Breast epithelium (tissue), 4 donors: ENCODE results near the gene CHPF. TPM values are rescaled to one million over a fixed set of nuclear protein-coding genes. Genes with fewer than 3 reads are reported as not detected.

Experiments used
- DNase-seq, 2 donors: peaks; one replicate each; pipeline ENCODE4 v3.0.0-alpha.2; 2019; ENCODE audit warnings: low spot score in 2 of 2
- H3K27ac ChIP-seq, 2 donors: fragments of 200-600 bp; sonication (generic) in 1 of 2; one replicate each; pipeline ENCODE4 v1.5.1; 2016 to 2019; ENCODE audit warnings: mild to moderate bottlenecking in 1 of 2
- H3K27me3 ChIP-seq, 2 donors: fragments of 200-600 bp; sonication (generic) in 1 of 2; one replicate each; pipeline versions ENCODE4 v1.5.1 to v1.6.0; 2017 to 2019; ENCODE audit warnings: control low read depth in 1 of 2, mild to moderate bottlenecking in 1 of 2
- H3K36me3 ChIP-seq: fragments of 200-600 bp; one replicate; pipeline ENCODE4 v1.5.1; 2019
- H3K4me1 ChIP-seq, 2 donors: fragments of 200-600 bp; sonication (generic); one replicate each; pipeline ENCODE4 v1.5.1; 2016 to 2019; ENCODE audit warnings: control low read depth in 1 of 2
- H3K4me3 ChIP-seq, 3 donors: fragments of 200-600 bp; sonication (generic); 1 replicate in 2 of 3; 2 replicates in 1 of 3; pipeline ENCODE4 v1.5.1; 2016 to 2019; ENCODE audit warnings: mild to moderate bottlenecking in 3 of 3, moderate library complexity in 2 of 3
- H3K9me3 ChIP-seq, 2 donors: fragments of 200-600 bp; sonication (generic) in 1 of 2; one replicate each; pipeline ENCODE4 v1.5.1; 2016 to 2019; ENCODE audit warnings: control low read depth in 1 of 2
- CTCF ChIP-seq, 3 donors: fragments of 450-650 bp; IDR thresholded peaks; one replicate each; pipeline ENCODE4 v1.5.1; 2016 to 2017; ENCODE audit warnings: antibody characterized with exemption in 3 of 3, mild to moderate bottlenecking in 3 of 3, moderate library complexity in 3 of 3
- POLR2A ChIP-seq: fragments of 450-650 bp; IDR thresholded peaks from one replicate; pipeline ENCODE4 v1.6.1; 2016; ENCODE audit warnings: antibody characterized with exemption, mild to moderate bottlenecking, moderate library complexity
- POLR2AphosphoS5 ChIP-seq, 3 donors: sonication (generic); formaldehyde crosslinking; IDR thresholded peaks; one replicate each; pipeline ENCODE4 v1.6.1; 2017; ENCODE audit warnings: antibody characterized with exemption in 3 of 3
- intact Hi-C: fragments of 100-400 bp; cut with DNase I; formaldehyde crosslinking; loops from one replicate; pipeline ENCODE4 v1.15.1; 2023; ENCODE audit warnings: low total_unique reads
- total RNA-seq, 3 donors: library from RNA; depleted of rRNA; stranded (reverse); fragments of >200 nt; gene quantifications; one replicate each; pipeline ENCODE4 v1.1.0, GENCODE V29; 2016

CHPF gene
- total RNA-seq, 3 donors from 2014 or later = 46.5 to 58.9 (median 49.0) TPM

DNA sequence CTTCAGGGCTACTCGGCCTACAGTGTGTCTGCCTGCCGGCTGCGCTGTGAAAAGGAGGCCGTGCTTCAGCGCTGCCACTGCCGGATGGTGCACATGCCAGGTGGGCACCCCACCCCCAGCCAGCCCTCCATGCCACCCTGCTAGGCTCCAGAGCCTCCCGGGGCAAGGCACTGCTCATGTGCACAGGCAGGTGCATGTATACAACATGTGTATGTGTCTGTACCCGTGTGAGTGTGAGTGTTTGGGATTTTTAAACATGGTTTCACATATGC, 11.3 kb downstream of the CHPF start:
- H3K27ac ChIP-seq = no peak overlapping the region
- H3K27me3 ChIP-seq = peaks cover 0 to 27% of the 10 kb centered on the region in 2 donors
- no peaks in the 10 kb centered on the region for H3K36me3 ChIP-seq
- DNase-seq = no peak
- H3K4me3 ChIP-seq = no peak overlapping the region
- intact Hi-C loops = no loop called here
- no peaks in the 10 kb centered on the region for H3K4me1 ChIP-seq
- TF ChIP-seq POLR2AphosphoS5 (IDR thresholded peaks at IDR 0.05) = no peak
- no peak for TF ChIP-seq CTCF (IDR thresholded peaks at IDR 0.05)
- TF ChIP-seq POLR2A = no peak
- H3K9me3 ChIP-seq = no peaks in the 10 kb centered on the region

- DNase-seq = no peak
- intact Hi-C loops = no loop called here
- H3K4me3 ChIP-seq = no peak overlapping the region
- no peaks in the 10 kb centered on the region for H3K9me3 ChIP-seq
- no peaks in the 10 kb centered on the region for H3K4me1 ChIP-seq
- TF ChIP-seq POLR2AphosphoS5 (IDR thresholded peaks at IDR 0.05) (no peak), POLR2A (no peak), CTCF (IDR thresholded peaks at IDR 0.05) (no peak)
- no peak overlapping the region for H3K27ac ChIP-seq
- no peaks in the 10 kb centered on the region for H3K36me3 ChIP-seq
- H3K27me3 ChIP-seq = peaks cover 0 to 32% of the 10 kb centered on the region in 2 donors
These were observed 11.8 kb downstream of the CHPF start for GRCh38 chr2:219531639-219532377.

DNA sequence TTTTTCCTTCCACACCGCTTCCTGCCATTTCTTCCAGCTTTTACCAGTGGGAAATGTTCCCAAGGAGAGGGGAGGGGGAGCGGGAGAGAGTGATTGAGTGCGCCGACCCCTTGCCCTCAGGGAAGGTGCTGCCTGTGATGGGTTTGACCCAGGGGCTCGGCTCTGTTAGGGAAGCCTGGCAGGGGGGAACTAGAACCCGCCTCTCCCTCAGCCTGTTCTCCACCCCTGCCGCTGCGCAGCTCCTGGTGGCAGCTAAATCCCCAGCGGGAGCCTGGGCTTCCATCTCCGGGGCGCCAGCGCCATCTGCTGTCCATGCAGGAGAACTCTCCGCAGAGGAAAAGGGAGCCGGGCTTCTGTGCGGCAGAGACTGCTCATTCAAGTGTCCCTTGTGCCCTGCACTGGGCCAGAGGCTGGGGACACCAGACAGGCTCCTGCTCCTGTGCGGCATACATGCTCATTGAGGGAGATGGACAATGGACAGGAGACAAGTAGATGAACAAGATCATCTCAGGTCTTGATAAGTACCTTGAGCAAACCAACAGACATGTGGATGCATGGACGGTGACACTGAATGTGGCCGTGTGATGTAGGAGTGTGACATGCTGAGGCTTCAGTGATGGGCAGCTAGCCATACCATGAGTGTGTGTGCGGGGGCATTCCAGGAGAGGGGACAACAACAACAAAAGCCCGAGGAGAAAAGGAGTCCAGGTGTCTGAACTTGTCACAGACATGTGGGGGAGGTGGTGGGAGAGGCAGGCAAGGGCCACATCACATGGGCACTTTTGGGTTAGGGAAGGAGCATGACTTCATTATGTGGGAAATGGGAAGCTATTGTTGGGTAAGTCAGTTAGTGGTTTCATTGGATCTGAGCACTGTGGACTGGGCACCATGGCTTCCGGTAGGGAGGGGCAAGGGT, 13.3 kb downstream of the CHPF start:
- Histone ChIP-seq H3K27ac (no peak overlapping the region), H3K36me3 (no peaks in the 10 kb centered on the region), H3K9me3 (no peaks in the 10 kb centered on the region), H3K4me3 (peak overlapping the region in 2 of 3 donors; percentile 15 to 46), H3K4me1 (no peaks in the 10 kb centered on the region), H3K27me3 (peaks cover 0 to 38% of the 10 kb centered on the region in 2 donors)
- DNase-seq = peak; percentile 62 to 86
- TF ChIP-seq CTCF (IDR thresholded peaks at IDR 0.05) (peak; percentile 84 to 99 (median 98)), POLR2A (no peak), POLR2AphosphoS5 (IDR thresholded peaks at IDR 0.05) (peak in 1 of 3 donors; percentile 36)
- intact Hi-C loops = no loop called here

- Histone ChIP-seq H3K36me3 (no peaks in the 10 kb centered on the region), H3K9me3 (no peaks in the 10 kb centered on the region), H3K27me3 (peaks cover under 1 to 63% of the 10 kb centered on the region in 2 donors), H3K4me3 (no peak overlapping the region), H3K4me1 (peaks cover 0 to 2% of the 10 kb centered on the region in 2 donors), H3K27ac (no peak overlapping the region)
- intact Hi-C loops = loop anchor here (10.0 kb wide), 2 partner anchors 53 to 123 kb away; no protein-coding TSS in a partner anchor
- DNase-seq = no peak
- TF ChIP-seq POLR2A = no peak
- TF ChIP-seq CTCF (IDR thresholded peaks at IDR 0.05) = no peak
- TF ChIP-seq POLR2AphosphoS5 (IDR thresholded peaks at IDR 0.05) = no peak
These were observed 16.1 kb downstream of the CHPF start for GRCh38 chr2:219527472-219527871.

DNA sequence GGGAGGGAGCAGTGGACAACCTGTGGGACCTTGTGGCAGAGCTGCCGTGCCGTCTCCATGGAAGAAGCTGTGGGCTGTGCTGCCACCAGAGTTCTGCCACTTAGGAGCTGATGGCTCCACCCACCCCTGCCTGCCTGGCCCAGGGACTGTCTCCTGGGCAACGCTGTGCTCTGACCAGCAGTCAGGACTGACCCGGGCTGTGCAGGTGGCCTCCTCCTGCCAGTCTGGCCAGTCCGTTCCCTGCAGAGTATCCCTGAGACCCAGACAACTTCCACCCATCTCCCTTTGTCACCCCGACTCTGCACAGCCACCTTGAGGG, 16.6 kb downstream of the CHPF start:
- H3K27me3 ChIP-seq = peaks cover 2 to 66% of the 10 kb centered on the region in 2 donors
- no peaks in the 10 kb centered on the region for H3K36me3 ChIP-seq
- peaks cover 0 to 6% of the 10 kb centered on the region in 2 donors for H3K4me1 ChIP-seq
- H3K4me3 ChIP-seq = no peak overlapping the region
- no peaks in the 10 kb centered on the region for H3K9me3 ChIP-seq
- TF ChIP-seq POLR2AphosphoS5 (IDR thresholded peaks at IDR 0.05) (no peak), POLR2A (no peak), CTCF (IDR thresholded peaks at IDR 0.05) (no peak)
- DNase-seq = no peak
- intact Hi-C loops = loop anchor here (10.0 kb wide), 2 partner anchors 52 to 122 kb away; no protein-coding TSS in a partner anchor
- no peak overlapping the region for H3K27ac ChIP-seq
